K562 (cell line): Measurements from ENCODE around the gene AOC1. TPM values are rescaled to one million over a fixed set of nuclear protein-coding genes. Genes with fewer than 3 reads are reported as not detected.

ENCODE experiments used
- ATAC-seq: fragments of 200-7000 bp; cut with Tn5 transposase; 3 replicates; pipeline ENCODE4 v1.9.1; 2020; ENCODE audit warnings: moderate library complexity
- BruUV-seq: library from RNA; stranded (reverse); fragments of 400-500 nt; replicated peaks from 2 replicates; lab custom pipeline; 2021; lab: Mats Ljungman, UMichigan
- CTCF ChIA-PET: fragments of 300-600 bp; formaldehyde crosslinking; extraction: SDS; loops from one replicate; lab custom pipeline; 2021; ENCODE audit warnings: low intra/inter-chr PET ratio; lab: Yijun Ruan, JAX
- POLR2A ChIA-PET: fragments of 300-600, 350-650 bp; sonication (Branson Sonifier 250); formaldehyde crosslinking; extraction: SDS; loops from one replicate; lab custom pipeline; 2021; ENCODE audit warnings: antibody characterized with exemption, inconsistent platforms; lab: Yijun Ruan, JAX
- DNase-seq, 4 experiments: peaks; one replicate each; pipeline versions ENCODE4 v3.0.0 to v3.0.0-alpha.2; 2011 to 2018; ENCODE audit warnings: low spot score in 3 of 4, mixed read lengths in 3 of 4; ENCODE audit errors: extremely low read depth in 1 of 4
- FAIRE-seq: peaks from 2 replicates; lab custom pipeline; 2011; peaks lifted over from hg19 to GRCh38; lab: Jason Lieb, UNC
- H2AFZ ChIP-seq: 2 replicates; pipeline ENCODE4 v1.6.0; 2011; ENCODE audit warnings: low read depth, low read length, control low read depth, inconsistent platforms
- H3K27ac ChIP-seq: fragments of 200-600 bp; 3 replicates; pipeline ENCODE4 v1.8.0; 2011; ENCODE audit warnings: low read depth, mild to moderate bottlenecking, control low read depth, inconsistent platforms, low read length, moderate library complexity, mixed read lengths; ENCODE audit errors: extremely low read depth
- H3K27me3 ChIP-seq, 2 experiments: fragments of 300-600 bp in 1 of 2; 2 replicates in 1 of 2; 3 replicates in 1 of 2; pipeline versions ENCODE4 v1.6.0 to v1.8.0; 2011; ENCODE audit warnings: inconsistent platforms in 2 of 2, low read length in 2 of 2, mild to moderate bottlenecking in 1 of 2, mixed read lengths in 1 of 2, moderate library complexity in 1 of 2; ENCODE audit not compliant: control insufficient read depth in 2 of 2, insufficient read depth in 2 of 2
- H3K36me3 ChIP-seq: fragments of 300-600 bp; 3 replicates; pipeline ENCODE4 v1.8.0; 2011; ENCODE audit warnings: mild to moderate bottlenecking, low read length, inconsistent platforms; ENCODE audit not compliant: control insufficient read depth, insufficient read depth
- H3K4me1 ChIP-seq, 2 experiments: fragments of 200-600 bp in 1 of 2; replicated peaks in 1 of 2; 2 replicates in 1 of 2; 3 replicates in 1 of 2; pipeline versions ENCODE4 v1.5.1 to v1.8.0; 2011; ENCODE audit warnings: inconsistent platforms in 2 of 2, low read length in 2 of 2, mild to moderate bottlenecking in 1 of 2, mixed read lengths in 1 of 2, moderate library complexity in 1 of 2; ENCODE audit not compliant: control insufficient read depth in 2 of 2, insufficient read depth in 2 of 2
- H3K4me2 ChIP-seq: 2 replicates; pipeline ENCODE4 v1.6.1; 2011; ENCODE audit warnings: low read length, control low read depth, inconsistent platforms, mixed read lengths; ENCODE audit not compliant: insufficient read depth
- H3K4me3 ChIP-seq: fragments of 200-600 bp; sonication (generic), shearing (Covaris generic); 2 replicates; pipeline ENCODE4 v1.5.1; 2016; ENCODE audit warnings: control low read depth, inconsistent platforms
- H3K79me2 ChIP-seq: fragments of 200-600 bp; 3 replicates; pipeline ENCODE4 v1.8.0; 2011; ENCODE audit warnings: low read length, inconsistent platforms; ENCODE audit not compliant: control insufficient read depth, insufficient read depth
- H3K9ac ChIP-seq, 2 experiments: 2 replicates each; pipeline versions ENCODE4 v1.6.0 to v1.6.1; 2011; ENCODE audit warnings: low read depth in 2 of 2, low read length in 2 of 2, control low read depth in 1 of 2, inconsistent platforms in 1 of 2, mild to moderate bottlenecking in 1 of 2, mixed read lengths in 1 of 2; ENCODE audit not compliant: insufficient read depth in 1 of 2
- H3K9me1 ChIP-seq: one replicate; pipeline ENCODE4 v1.6.0; 2011; ENCODE audit warnings: inconsistent platforms, mild to moderate bottlenecking, low read length, moderate library complexity; ENCODE audit not compliant: control insufficient read depth, insufficient read depth
- H3K9me3 ChIP-seq: replicated peaks from 2 replicates; pipeline ENCODE4 v1.5.1; 2011; ENCODE audit warnings: low read depth, low read length, inconsistent platforms; ENCODE audit not compliant: control insufficient read depth, insufficient read depth
- H4K20me1 ChIP-seq: replicated peaks from 2 replicates; pipeline ENCODE4 v1.6.1; 2011; ENCODE audit warnings: low read length, inconsistent platforms, mixed read lengths; ENCODE audit not compliant: control insufficient read depth, insufficient read depth
- CTBP1 ChIP-seq: fragments of 450-650 bp; IDR thresholded peaks from 2 replicates; pipeline ENCODE4 v1.6.1; 2016; ENCODE audit warnings: borderline replicate concordance
- CTCF ChIP-seq, 3 experiments: IDR thresholded peaks in 2 of 3; conservative IDR thresholded peaks in 1 of 3; 2 replicates each; pipeline ENCODE4 v1.5.1; 2011 to 2012; ENCODE audit warnings: low read length in 3 of 3, mild to moderate bottlenecking in 3 of 3, control low read depth in 2 of 3, improper control_type of control experiment in 1 of 3, inconsistent platforms in 1 of 3, low read depth in 1 of 3, mixed read lengths in 1 of 3, moderate library complexity in 1 of 3; ENCODE audit not compliant: insufficient read depth in 2 of 3
- DNMT1 ChIP-seq: fragments of 450-650 bp; IDR thresholded peaks from 2 replicates; pipeline ENCODE4 v1.6.1; 2016; ENCODE audit warnings: antibody characterized with exemption, mild to moderate bottlenecking
- ID3 ChIP-seq, 2 experiments: fragments of 250-450 bp in 1 of 2; fragments of 450-650 bp in 1 of 2; sonication (Bioruptor Pico) in 1 of 2; IDR thresholded peaks; 2 replicates each; pipeline versions ENCODE4 v1.6.1 to v1.8.0; 2016 to 2021; ENCODE audit warnings: mild to moderate bottlenecking in 2 of 2, moderate library complexity in 2 of 2, missing compliant biosample characterization in 1 of 2, missing genetic modification characterization in 1 of 2
- MAX ChIP-seq: sonication (generic); formaldehyde crosslinking; IDR thresholded peaks from 2 replicates; pipeline ENCODE4 v1.9.0; 2022; ENCODE audit warnings: mild to moderate bottlenecking, missing genetic modification reagents
- MBD1 ChIP-seq: fragments of 250-450 bp; sonication (Bioruptor Pico); IDR thresholded peaks from 2 replicates; pipeline ENCODE4 v1.8.0; 2022; ENCODE audit warnings: inconsistent platforms
- MED1 ChIP-seq: sonication (generic); formaldehyde crosslinking; IDR thresholded peaks from 2 replicates; pipeline ENCODE4 v1.8.1; 2023; ENCODE audit warnings: missing genetic modification reagents, borderline replicate concordance
- RBM22 ChIP-seq: fragments of 200-400 bp; formaldehyde crosslinking; IDR thresholded peaks from 2 replicates; pipeline ENCODE4 v1.6.1; 2018; ENCODE audit warnings: low read length, low read depth; ENCODE audit not compliant: poor library complexity, severe bottlenecking
- ZNF311 ChIP-seq: fragments of 250-450 bp; sonication (Bioruptor Pico); IDR thresholded peaks from 2 replicates; pipeline ENCODE4 v1.4.0; 2020; ENCODE audit warnings: mild to moderate bottlenecking, moderate library complexity
- ZNF655 ChIP-seq: fragments of 250-450 bp; sonication (Bioruptor Pico); IDR thresholded peaks from 2 replicates; pipeline ENCODE4 v1.5.0; 2021
- ZNF766 ChIP-seq: fragments of 200-800 bp; sonication (Bioruptor generic); conservative IDR thresholded peaks from 2 replicates; pipeline ENCODE4 v1.6.1; 2016; ENCODE audit warnings: missing genetic modification characterization, missing compliant biosample characterization
- WGBS: fragments of 100-300 bp; shearing (Covaris generic); methylation state at CpG from one replicate; pipeline ENCODE4 v1.1.6; 2016; ENCODE audit warnings: low coverage, mixed read lengths; ENCODE audit not compliant: insufficient coverage; ENCODE audit errors: missing lambda C conversion rate; 5-methylcytosine and 5-hydroxymethylcytosine counted together
- in situ Hi-C: fragments of 300-500 bp; cut with MboI; formaldehyde crosslinking; loops from 4 replicates; pipeline ENCODE4 v1.15.0; 2018; ENCODE audit warnings: inconsistent platforms, mixed read lengths
- intact Hi-C: fragments of 100-400 bp; cut with micrococcal nuclease; formaldehyde crosslinking; loops from 2 replicates; pipeline ENCODE4 v1.14.2; 2022
- polyA plus RNA-seq, 8 experiments: library from polyadenylated mRNA; depleted of rRNA in 4 of 8; stranded (reverse) in 5 of 8; unstranded in 3 of 8; fragments of >200 nt; fragmentation: Nextera tagmentation in 2 of 8; fragmentation: Illumina TruSeq in 1 of 8; extraction: Ambion mirVana in 2 of 8; extraction: Trizol in 1 of 8; gene quantifications; 2 replicates each; pipeline versions ENCODE4 v1.2.1 to v1.2.3, GENCODE V29; 2011 to 2014; ENCODE audit warnings: inconsistent platforms in 1 of 8, missing spikeins in 1 of 8
- total RNA-seq, 7 experiments: library from RNA; depleted of rRNA in 6 of 7; stranded (reverse); fragments of >200 nt in 6 of 7; fragmentation: Illumina TruSeq in 2 of 7; extraction: Trizol in 2 of 7; gene quantifications; 2 replicates each; pipeline versions ENCODE4 v1.2.1 to v1.2.3, GENCODE V29; 2011 to 2021; ENCODE audit warnings: low replicate concordance in 1 of 7

Gene AOC1
- total and polyA plus RNA-seq, 9 of the 15 experiments (the other 6 are each of a cell fraction or from before 2014, with no cell fraction given): not detected

- intact Hi-C loops: no loop called here
- peaks cover 76 to 86% of the 10 kb centered on the region in 2 experiments for H3K27me3 ChIP-seq
- no peaks in the 10 kb centered on the region for H3K36me3 ChIP-seq
- 2% methylated on average over 19 of the region's 19 CpGs for WGBS
- ATAC-seq (no peak), DNase-seq (no peak), FAIRE-seq (no peak)
- H3K9me1 ChIP-seq: no peaks in the 10 kb centered on the region
- H3K4me2 ChIP-seq: no peak overlapping the region
- no peak overlapping the region for H3K27ac ChIP-seq
- ChIA-PET POLR2A (interaction anchor here (0.6 kb wide), 1 partner anchor 107 kb away, joined by 3 read pairs; no protein-coding TSS in a partner anchor), CTCF (no interaction called here)
- peak overlapping the region in 1 of 2 experiments; percentile 37; a peak in 1 of 4 replicates for H3K9ac ChIP-seq
- peaks cover 0 to 2% of the 10 kb centered on the region in 2 experiments; a peak in 1 of 5 replicates for H3K4me1 ChIP-seq
- no peaks in the 10 kb centered on the region for H3K9me3 ChIP-seq
- no peak overlapping the region for H2AFZ ChIP-seq
- peaks cover 9% of the 10 kb centered on the region; the same call in 1 of the 2 replicates for H4K20me1 ChIP-seq
- BruUV-seq: no TSS peak
- in situ Hi-C loops: no loop called here
- H3K79me2 ChIP-seq: no peaks in the 10 kb centered on the region
- no peak overlapping the region for H3K4me3 ChIP-seq
- TF ChIP-seq RBM22 (no peak), CTBP1 (no peak), ID3 (CRISPR knock-in tag; IDR thresholded peaks at IDR 0.05) (no peak), ID3 (tag; IDR thresholded peaks at IDR 0.05) (no peak), MBD1 (CRISPR knock-in tag) (no peak), CTCF (IDR thresholded peaks at IDR 0.05 in 2 of 3, conservative IDR thresholded peaks at IDR 0.05 in 1 of 3; ENCODE audit: insufficient read depth in 2 of 3, low read depth in 1 of 3, low read length in 3 of 3) (no peak), MED1 (CRISPR knock-in tag) (no peak), DNMT1 (no peak), ZNF655 (CRISPR knock-in tag) (no peak), ZNF766 (CRISPR knock-in tag) (no peak), MAX (CRISPR knock-in tag) (no peak), ZNF311 (CRISPR knock-in tag) (no peak)
These were observed 586 bp upstream of the AOC1 start for GRCh38 chr7:150851492-150852370.
